Keratinocyte (primary cell): ENCODE results near the gene GPC3.

Experiments used
- EZH2 ChIP-seq: IDR thresholded peaks from one replicate; pipeline ENCODE4 v1.6.1; 2012; ENCODE audit warnings: inconsistent platforms, mild to moderate bottlenecking, low read length, moderate library complexity
- TF ChIP-seq, protein P1 (sequence below), 3 experiments: IDR thresholded peaks in 1 of 3; conservative IDR thresholded peaks in 1 of 3; optimal IDR thresholded peaks in 1 of 3; 2 replicates in 2 of 3; 3 replicates in 1 of 3; pipeline versions ENCODE3 to v1.5.1; 2011; ENCODE audit warnings: low read length in 3 of 3, mild to moderate bottlenecking in 3 of 3, moderate library complexity in 2 of 3, control low read depth in 1 of 3, inconsistent platforms in 1 of 3; ENCODE audit not compliant: insufficient read depth in 2 of 3; ENCODE audit errors: extremely low read depth in 1 of 3

DNA sequence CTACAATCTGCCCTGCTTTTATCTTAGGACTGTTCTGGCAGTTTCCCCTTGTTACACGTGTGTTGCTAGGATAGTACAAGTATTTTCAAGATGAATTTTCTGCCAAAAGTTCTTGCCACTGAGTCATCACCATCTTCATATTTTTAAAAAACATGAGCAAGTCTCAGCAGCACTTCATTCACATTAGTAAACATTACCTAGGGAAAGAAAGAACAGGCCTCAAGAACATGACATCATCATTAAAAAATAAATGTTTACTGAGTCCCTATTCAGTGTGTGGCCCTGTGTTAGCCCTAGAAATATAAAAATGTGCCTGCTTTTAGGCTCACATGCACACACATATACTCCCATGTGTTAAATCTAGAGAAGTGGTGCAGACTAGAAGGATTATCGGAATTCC lies 18.7 kb upstream of the GPC3 start:
- TF ChIP-seq, protein P1, sequence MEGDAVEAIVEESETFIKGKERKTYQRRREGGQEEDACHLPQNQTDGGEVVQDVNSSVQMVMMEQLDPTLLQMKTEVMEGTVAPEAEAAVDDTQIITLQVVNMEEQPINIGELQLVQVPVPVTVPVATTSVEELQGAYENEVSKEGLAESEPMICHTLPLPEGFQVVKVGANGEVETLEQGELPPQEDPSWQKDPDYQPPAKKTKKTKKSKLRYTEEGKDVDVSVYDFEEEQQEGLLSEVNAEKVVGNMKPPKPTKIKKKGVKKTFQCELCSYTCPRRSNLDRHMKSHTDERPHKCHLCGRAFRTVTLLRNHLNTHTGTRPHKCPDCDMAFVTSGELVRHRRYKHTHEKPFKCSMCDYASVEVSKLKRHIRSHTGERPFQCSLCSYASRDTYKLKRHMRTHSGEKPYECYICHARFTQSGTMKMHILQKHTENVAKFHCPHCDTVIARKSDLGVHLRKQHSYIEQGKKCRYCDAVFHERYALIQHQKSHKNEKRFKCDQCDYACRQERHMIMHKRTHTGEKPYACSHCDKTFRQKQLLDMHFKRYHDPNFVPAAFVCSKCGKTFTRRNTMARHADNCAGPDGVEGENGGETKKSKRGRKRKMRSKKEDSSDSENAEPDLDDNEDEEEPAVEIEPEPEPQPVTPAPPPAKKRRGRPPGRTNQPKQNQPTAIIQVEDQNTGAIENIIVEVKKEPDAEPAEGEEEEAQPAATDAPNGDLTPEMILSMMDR (optimal IDR thresholded peaks at IDR 0.05 in 1 of 3, IDR thresholded peaks at IDR 0.05 in 1 of 3, conservative IDR thresholded peaks at IDR 0.05 in 1 of 3; ENCODE audit: extremely low read depth in 1 of 3, insufficient read depth in 2 of 3, low read length in 3 of 3) = no peak
- TF ChIP-seq EZH2 = no peak
